SK-N-SH (cell line): Measurements from ENCODE around the gene RTN4RL1. TPM values are rescaled to one million over a fixed set of nuclear protein-coding genes. Genes with fewer than 3 reads are reported as not detected.

ENCODE experiments used
- CTCF ChIA-PET: fragments of 300-600, 350-600 bp; formaldehyde crosslinking; extraction: SDS; loops from one replicate; lab custom pipeline; 2021; lab: Yijun Ruan, JAX
- POLR2A ChIA-PET: fragments of 350-600 bp; sonication (Branson Sonifier 250); formaldehyde crosslinking; extraction: SDS; loops from one replicate; lab custom pipeline; 2020; ENCODE audit warnings: antibody characterized with exemption, inconsistent platforms; lab: Yijun Ruan, JAX
- DNase-seq: peaks from one replicate; pipeline ENCODE4 v3.0.0; 2012
- H2AFZ ChIP-seq: fragments of 200-600 bp; sonication (generic); 2 replicates; pipeline ENCODE4 v1.8.1; 2016; ENCODE audit warnings: antibody characterized with exemption, mild to moderate bottlenecking, low read depth
- H3F3A ChIP-seq: fragments of 200-600 bp; sonication (generic); replicated peaks from 2 replicates; pipeline ENCODE3; 2016; ENCODE audit warnings: antibody characterized with exemption, mild to moderate bottlenecking; ENCODE audit not compliant: insufficient read depth
- H3K27ac ChIP-seq, 2 experiments: fragments of 200-500 bp in 1 of 2; fragments of 200-600 bp in 1 of 2; sonication (Bioruptor generic) in 1 of 2; sonication (generic), shearing (Covaris generic) in 1 of 2; 2 replicates each; pipeline versions ENCODE4 v1.5.1 to v1.6.1; 2014 to 2016; ENCODE audit warnings: low read depth in 2 of 2, inconsistent platforms in 1 of 2, low read length in 1 of 2, mild to moderate bottlenecking in 1 of 2, mixed read lengths in 1 of 2
- H3K27me3 ChIP-seq: fragments of 200-600 bp; sonication (generic), shearing (Covaris generic); 2 replicates; pipeline ENCODE4 v1.6.1; 2016; ENCODE audit warnings: mixed run types; ENCODE audit not compliant: insufficient read depth
- H3K36me3 ChIP-seq, 2 experiments: fragments of 200-500 bp in 1 of 2; fragments of 200-600 bp in 1 of 2; sonication (Bioruptor generic) in 1 of 2; sonication (generic) in 1 of 2; replicated peaks in 1 of 2; 2 replicates each; pipeline versions ENCODE3 to v1.5.1; 2014 to 2016; ENCODE audit warnings: low read length in 1 of 2, mild to moderate bottlenecking in 1 of 2; ENCODE audit not compliant: insufficient read depth in 2 of 2, control insufficient read depth in 1 of 2
- H3K4me1 ChIP-seq, 2 experiments: fragments of 200-500 bp in 1 of 2; fragments of 200-600 bp in 1 of 2; sonication (Bioruptor generic) in 1 of 2; sonication (generic), shearing (Covaris generic) in 1 of 2; 2 replicates each; pipeline versions ENCODE4 v1.5.1 to v1.6.1; 2014 to 2016; ENCODE audit warnings: low read depth in 1 of 2, low read length in 1 of 2, mixed run types in 1 of 2; ENCODE audit not compliant: insufficient read depth in 2 of 2, control insufficient read depth in 1 of 2
- H3K4me2 ChIP-seq: fragments of 200-600 bp; sonication (generic), shearing (Covaris generic); 2 replicates; pipeline ENCODE4 v1.6.1; 2017; ENCODE audit warnings: mixed run types
- H3K4me3 ChIP-seq, 2 experiments: fragments of 200-500 bp in 1 of 2; fragments of 200-600 bp in 1 of 2; sonication (Bioruptor generic) in 1 of 2; sonication (generic), shearing (Covaris generic) in 1 of 2; 2 replicates each; pipeline versions ENCODE4 v1.5.1 to v1.8.1; 2014 to 2016; ENCODE audit warnings: low read depth in 2 of 2, inconsistent platforms in 1 of 2, low read length in 1 of 2, mild to moderate bottlenecking in 1 of 2, mixed read lengths in 1 of 2, moderate library complexity in 1 of 2
- H3K79me2 ChIP-seq: fragments of 200-600 bp; sonication (generic); 2 replicates; pipeline ENCODE4 v1.8.1; 2017; ENCODE audit warnings: mild to moderate bottlenecking; ENCODE audit not compliant: insufficient read depth
- H3K9ac ChIP-seq: fragments of 200-600 bp; sonication (generic); 2 replicates; pipeline ENCODE4 v1.6.1; 2017; ENCODE audit warnings: mixed run types
- H3K9me2 ChIP-seq: fragments of 200-600 bp; sonication (generic); 2 replicates; pipeline ENCODE4 v1.6.1; 2017; ENCODE audit warnings: mixed run types
- H3K9me3 ChIP-seq: fragments of 200-600 bp; sonication (generic); 2 replicates; pipeline ENCODE4 v1.6.1; 2017; ENCODE audit warnings: mixed run types, mild to moderate bottlenecking, moderate library complexity
- H4K20me1 ChIP-seq: fragments of 200-600 bp; sonication (generic); 2 replicates; pipeline ENCODE4 v1.6.1; 2017; ENCODE audit warnings: mild to moderate bottlenecking, mixed run types; ENCODE audit not compliant: insufficient read depth
- EP300 ChIP-seq, 2 experiments: IDR thresholded peaks; 2 replicates each; pipeline versions ENCODE4 v1.4.0 to v1.6.1; 2012; ENCODE audit warnings: borderline replicate concordance in 1 of 2, low read depth in 1 of 2, low read length in 1 of 2
- FOSL2 ChIP-seq: IDR thresholded peaks from 2 replicates; pipeline ENCODE4 v1.4.0; 2012; ENCODE audit warnings: low read depth, mild to moderate bottlenecking, moderate library complexity, borderline replicate concordance
- GABPA ChIP-seq: IDR thresholded peaks from 2 replicates; pipeline ENCODE4 v1.4.0; 2012; ENCODE audit warnings: low read depth, mild to moderate bottlenecking
- GATA2 ChIP-seq: sonication (generic); formaldehyde crosslinking; IDR thresholded peaks from 2 replicates; pipeline ENCODE4 v1.5.0; 2020; ENCODE audit warnings: mild to moderate bottlenecking, missing genetic modification reagents
- MEF2A ChIP-seq: IDR thresholded peaks from 2 replicates; pipeline ENCODE4 v1.4.0; 2012; ENCODE audit warnings: low read depth, borderline replicate concordance
- MXI1 ChIP-seq: IDR thresholded peaks from 2 replicates; pipeline ENCODE4 v1.6.1; 2012; ENCODE audit warnings: mild to moderate bottlenecking, low read depth, low read length, improper control_type of control experiment
- NFIC ChIP-seq: IDR thresholded peaks from 2 replicates; pipeline ENCODE4 v1.4.0; 2012; ENCODE audit warnings: borderline replicate concordance
- POLR2AphosphoS5 ChIP-seq: IDR thresholded peaks from 2 replicates; pipeline ENCODE4 v1.6.1; 2012; ENCODE audit warnings: low read depth, low read length
- RFX5 ChIP-seq: IDR thresholded peaks from 2 replicates; pipeline ENCODE4 v1.6.1; 2012; ENCODE audit warnings: mild to moderate bottlenecking, improper control_type of control experiment, low read length
- SIN3A ChIP-seq: IDR thresholded peaks from 2 replicates; pipeline ENCODE4 v1.6.1; 2012; ENCODE audit warnings: low read depth, mild to moderate bottlenecking, low read length, moderate library complexity, borderline replicate concordance
- TCF12 ChIP-seq: IDR thresholded peaks from 2 replicates; pipeline ENCODE4 v1.4.0; 2012
- WGBS: methylation state at CpG from one replicate; pipeline ENCODE4 v1.1.6; 2017; ENCODE audit warnings: low lambda C conversion rate; 5-methylcytosine and 5-hydroxymethylcytosine counted together
- polyA plus RNA-seq, 3 experiments: library from polyadenylated mRNA; depleted of rRNA; stranded (reverse); fragments of >200 nt; gene quantifications; 2 replicates each; pipeline ENCODE4 v1.2.3, GENCODE V29; 2012
- TF ChIP-seq, protein P1 (sequence below): IDR thresholded peaks from 2 replicates; pipeline ENCODE4 v1.4.0; 2012; ENCODE audit warnings: low read depth, borderline replicate concordance
- TF ChIP-seq, protein P2 (sequence below): fragments of 150-350 bp; IDR thresholded peaks from 2 replicates; pipeline ENCODE4 v1.6.1; 2016; ENCODE audit warnings: mild to moderate bottlenecking, low read depth, low read length
- TF ChIP-seq, protein P3 (sequence below): fragments of 200-600 bp; sonication (generic); IDR thresholded peaks from 2 replicates; pipeline ENCODE4 v1.6.1; 2017; ENCODE audit warnings: antibody characterized with exemption, mild to moderate bottlenecking, moderate library complexity
- TF ChIP-seq, protein P4 (sequence below): IDR thresholded peaks from 2 replicates; pipeline ENCODE4; 2012
- TF ChIP-seq, protein P5 (sequence below): IDR thresholded peaks from 2 replicates; pipeline ENCODE4 v1.4.0; 2012; ENCODE audit warnings: low read depth, borderline replicate concordance

RTN4RL1 gene
- polyA plus RNA-seq, 1 of the 3 experiments (the other 2 are of a cell fraction): 0.07 TPM

DNA sequence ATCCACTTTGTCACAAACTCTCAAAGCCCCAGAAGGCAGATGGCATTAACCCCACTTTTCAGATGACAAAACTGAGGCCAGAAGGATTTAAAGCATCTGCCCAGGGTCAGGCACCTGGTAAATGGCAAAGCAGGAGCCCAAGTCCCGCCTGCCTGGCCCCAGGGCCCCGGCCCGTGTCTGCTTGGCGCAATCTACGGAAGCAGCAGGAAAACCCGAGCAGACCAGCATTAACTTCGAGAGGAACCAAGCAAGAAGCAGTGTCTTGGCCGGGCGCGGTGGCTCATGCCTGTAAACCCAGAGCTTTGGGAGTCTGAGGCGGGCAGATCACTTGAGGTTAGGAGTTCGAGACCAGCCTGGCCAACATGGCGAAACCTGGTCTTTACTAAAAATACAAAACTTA is 21.6 kb downstream of the RTN4RL1 start:
- H3K9ac ChIP-seq: no peak overlapping the region
- no peak overlapping the region for H3K4me2 ChIP-seq
- ChIA-PET CTCF (interaction anchor here (1.4 to 3.6 kb wide), 2 partner anchors 22 to 241 kb away, joined by 3 to 18 read pairs; partner anchors contain the start of gene RTN4RL1), POLR2A (no interaction called here)
- peaks cover 0 to 17% of the 10 kb centered on the region in 2 experiments; a peak in 1 of 4 replicates for H3K4me1 ChIP-seq
- H3K27ac ChIP-seq: no peak overlapping the region
- no peaks in the 10 kb centered on the region for H4K20me1 ChIP-seq
- H2AFZ ChIP-seq: no peak overlapping the region
- H3F3A ChIP-seq: no peaks in the 10 kb centered on the region
- H3K9me2 ChIP-seq: no peaks in the 10 kb centered on the region
- no peak for DNase-seq
- no peaks in the 10 kb centered on the region for H3K27me3 ChIP-seq
- H3K36me3 ChIP-seq: no peaks in the 10 kb centered on the region
- no peaks in the 10 kb centered on the region for H3K9me3 ChIP-seq
- TF ChIP-seq GABPA (no peak), NFIC (no peak), MXI1 (no peak), FOSL2 (no peak), RFX5 (no peak), SIN3A (no peak), POLR2AphosphoS5 (no peak), EP300 (IDR thresholded peaks at IDR 0.05; ENCODE audit: borderline replicate concordance in 1 of 2, low read depth in 1 of 2, low read length in 1 of 2) (no peak)
- TF ChIP-seq, protein P1, sequence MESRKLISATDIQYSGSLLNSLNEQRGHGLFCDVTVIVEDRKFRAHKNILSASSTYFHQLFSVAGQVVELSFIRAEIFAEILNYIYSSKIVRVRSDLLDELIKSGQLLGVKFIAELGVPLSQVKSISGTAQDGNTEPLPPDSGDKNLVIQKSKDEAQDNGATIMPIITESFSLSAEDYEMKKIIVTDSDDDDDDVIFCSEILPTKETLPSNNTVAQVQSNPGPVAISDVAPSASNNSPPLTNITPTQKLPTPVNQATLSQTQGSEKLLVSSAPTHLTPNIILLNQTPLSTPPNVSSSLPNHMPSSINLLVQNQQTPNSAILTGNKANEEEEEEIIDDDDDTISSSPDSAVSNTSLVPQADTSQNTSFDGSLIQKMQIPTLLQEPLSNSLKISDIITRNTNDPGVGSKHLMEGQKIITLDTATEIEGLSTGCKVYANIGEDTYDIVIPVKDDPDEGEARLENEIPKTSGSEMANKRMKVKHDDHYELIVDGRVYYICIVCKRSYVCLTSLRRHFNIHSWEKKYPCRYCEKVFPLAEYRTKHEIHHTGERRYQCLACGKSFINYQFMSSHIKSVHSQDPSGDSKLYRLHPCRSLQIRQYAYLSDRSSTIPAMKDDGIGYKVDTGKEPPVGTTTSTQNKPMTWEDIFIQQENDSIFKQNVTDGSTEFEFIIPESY: no peak
- TF ChIP-seq, protein P2, sequence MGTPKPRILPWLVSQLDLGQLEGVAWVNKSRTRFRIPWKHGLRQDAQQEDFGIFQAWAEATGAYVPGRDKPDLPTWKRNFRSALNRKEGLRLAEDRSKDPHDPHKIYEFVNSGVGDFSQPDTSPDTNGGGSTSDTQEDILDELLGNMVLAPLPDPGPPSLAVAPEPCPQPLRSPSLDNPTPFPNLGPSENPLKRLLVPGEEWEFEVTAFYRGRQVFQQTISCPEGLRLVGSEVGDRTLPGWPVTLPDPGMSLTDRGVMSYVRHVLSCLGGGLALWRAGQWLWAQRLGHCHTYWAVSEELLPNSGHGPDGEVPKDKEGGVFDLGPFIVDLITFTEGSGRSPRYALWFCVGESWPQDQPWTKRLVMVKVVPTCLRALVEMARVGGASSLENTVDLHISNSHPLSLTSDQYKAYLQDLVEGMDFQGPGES: no peak
- TF ChIP-seq, protein P3, sequence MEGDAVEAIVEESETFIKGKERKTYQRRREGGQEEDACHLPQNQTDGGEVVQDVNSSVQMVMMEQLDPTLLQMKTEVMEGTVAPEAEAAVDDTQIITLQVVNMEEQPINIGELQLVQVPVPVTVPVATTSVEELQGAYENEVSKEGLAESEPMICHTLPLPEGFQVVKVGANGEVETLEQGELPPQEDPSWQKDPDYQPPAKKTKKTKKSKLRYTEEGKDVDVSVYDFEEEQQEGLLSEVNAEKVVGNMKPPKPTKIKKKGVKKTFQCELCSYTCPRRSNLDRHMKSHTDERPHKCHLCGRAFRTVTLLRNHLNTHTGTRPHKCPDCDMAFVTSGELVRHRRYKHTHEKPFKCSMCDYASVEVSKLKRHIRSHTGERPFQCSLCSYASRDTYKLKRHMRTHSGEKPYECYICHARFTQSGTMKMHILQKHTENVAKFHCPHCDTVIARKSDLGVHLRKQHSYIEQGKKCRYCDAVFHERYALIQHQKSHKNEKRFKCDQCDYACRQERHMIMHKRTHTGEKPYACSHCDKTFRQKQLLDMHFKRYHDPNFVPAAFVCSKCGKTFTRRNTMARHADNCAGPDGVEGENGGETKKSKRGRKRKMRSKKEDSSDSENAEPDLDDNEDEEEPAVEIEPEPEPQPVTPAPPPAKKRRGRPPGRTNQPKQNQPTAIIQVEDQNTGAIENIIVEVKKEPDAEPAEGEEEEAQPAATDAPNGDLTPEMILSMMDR: no peak
- no peak overlapping the region for H3K4me3 ChIP-seq
- no peaks in the 10 kb centered on the region for H3K79me2 ChIP-seq
- WGBS: 60% methylated on average over 1 of the region's 13 CpGs

DNA sequence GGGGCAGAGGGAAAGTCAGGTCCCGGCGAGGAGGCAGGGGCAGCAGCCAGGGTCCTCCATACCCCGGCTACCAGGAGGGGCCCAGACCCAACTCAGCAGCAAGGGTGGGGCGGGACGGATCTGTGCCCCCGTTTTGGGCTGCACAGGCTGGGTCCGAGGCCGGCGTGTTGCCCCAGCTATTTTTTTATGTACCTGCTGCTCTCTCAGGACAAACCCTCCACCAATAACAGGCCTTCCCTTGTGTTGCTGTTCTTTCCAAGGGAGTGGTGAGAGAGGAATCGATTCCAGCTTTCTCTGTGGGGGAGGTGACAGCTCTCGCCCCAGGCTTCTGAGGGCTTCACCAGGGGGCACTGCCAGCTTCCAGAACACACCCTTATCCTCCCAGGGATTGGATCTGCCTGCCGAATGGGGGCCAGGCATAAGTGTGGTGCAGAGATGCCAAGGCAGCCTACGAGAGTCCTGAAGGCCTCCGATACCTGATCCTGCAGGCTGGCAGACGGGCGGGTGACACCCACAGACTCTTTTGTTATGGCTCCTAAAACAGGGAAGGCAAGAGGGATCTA is 22.3 kb downstream of the RTN4RL1 start:
- no peaks in the 10 kb centered on the region for H3K9me3 ChIP-seq
- no peak for DNase-seq
- H2AFZ ChIP-seq: no peak overlapping the region
- no peak overlapping the region for H3K9ac ChIP-seq
- no peak for TF ChIP-seq TCF12
- TF ChIP-seq NFIC: no peak
- TF ChIP-seq, protein P4, sequence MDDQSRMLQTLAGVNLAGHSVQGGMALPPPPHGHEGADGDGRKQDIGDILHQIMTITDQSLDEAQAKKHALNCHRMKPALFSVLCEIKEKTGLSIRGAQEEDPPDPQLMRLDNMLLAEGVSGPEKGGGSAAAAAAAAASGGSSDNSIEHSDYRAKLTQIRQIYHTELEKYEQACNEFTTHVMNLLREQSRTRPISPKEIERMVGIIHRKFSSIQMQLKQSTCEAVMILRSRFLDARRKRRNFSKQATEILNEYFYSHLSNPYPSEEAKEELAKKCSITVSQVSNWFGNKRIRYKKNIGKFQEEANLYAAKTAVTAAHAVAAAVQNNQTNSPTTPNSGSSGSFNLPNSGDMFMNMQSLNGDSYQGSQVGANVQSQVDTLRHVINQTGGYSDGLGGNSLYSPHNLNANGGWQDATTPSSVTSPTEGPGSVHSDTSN: no peak
- TF ChIP-seq, protein P5, sequence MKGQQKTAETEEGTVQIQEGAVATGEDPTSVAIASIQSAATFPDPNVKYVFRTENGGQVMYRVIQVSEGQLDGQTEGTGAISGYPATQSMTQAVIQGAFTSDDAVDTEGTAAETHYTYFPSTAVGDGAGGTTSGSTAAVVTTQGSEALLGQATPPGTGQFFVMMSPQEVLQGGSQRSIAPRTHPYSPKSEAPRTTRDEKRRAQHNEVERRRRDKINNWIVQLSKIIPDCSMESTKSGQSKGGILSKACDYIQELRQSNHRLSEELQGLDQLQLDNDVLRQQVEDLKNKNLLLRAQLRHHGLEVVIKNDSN: no peak
- TF ChIP-seq MEF2A: no peak
- TF ChIP-seq GATA2 (CRISPR knock-in tag): no peak
- no peaks in the 10 kb centered on the region for H3K9me2 ChIP-seq
- POLR2A ChIA-PET: no interaction called here
- no peak overlapping the region for H3K4me3 ChIP-seq
- no peak overlapping the region for H3K4me2 ChIP-seq
- no peak overlapping the region for H3K27ac ChIP-seq
- 82% methylated on average over 16 of the region's 16 CpGs for WGBS
- peaks cover 0 to 17% of the 10 kb centered on the region in 2 experiments; a peak in 1 of 4 replicates for H3K4me1 ChIP-seq
- no peaks in the 10 kb centered on the region for H3K36me3 ChIP-seq
- H3F3A ChIP-seq: no peaks in the 10 kb centered on the region
- CTCF ChIA-PET: interaction anchor here (0.6 to 3.6 kb wide), 4 partner anchors 23 to 340 kb away, joined by 3 to 18 read pairs (median 4); partner anchors contain the start of gene RTN4RL1
- no peaks in the 10 kb centered on the region for H3K27me3 ChIP-seq
- no peaks in the 10 kb centered on the region for H4K20me1 ChIP-seq
- no peaks in the 10 kb centered on the region for H3K79me2 ChIP-seq
